Astrocyte (in vitro differentiated cells and primary cell): ENCODE measurements around the gene MIA3. TPM values are rescaled to one million over a fixed set of nuclear protein-coding genes. Genes with fewer than 3 reads are reported as not detected.
"Not testable (repeated sequence)": the region's sequence is repeated elsewhere in the genome, so short reads cannot be mapped to it uniquely, and the experiment has no call there.

ENCODE experiments used
- DNase-seq: peaks from one replicate; pipeline ENCODE4 v3.0.0-alpha.2; 2010; ENCODE audit warnings: low read depth
- FAIRE-seq: peaks from 2 replicates; lab custom pipeline; 2011; peaks lifted over from hg19 to GRCh38; lab: Jason Lieb, UNC
- H2AFZ ChIP-seq: 2 replicates; pipeline ENCODE4 v1.6.0; 2012; ENCODE audit warnings: low read depth, low read length, inconsistent platforms
- H3K27ac ChIP-seq: 2 replicates; pipeline ENCODE4 v1.5.1; 2011; ENCODE audit warnings: low read depth, low read length, inconsistent platforms
- H3K27me3 ChIP-seq: 2 replicates; pipeline ENCODE4 v1.6.0; 2011; ENCODE audit warnings: low read length, inconsistent platforms; ENCODE audit not compliant: insufficient read depth
- H3K36me3 ChIP-seq: 2 replicates; pipeline ENCODE4 v1.5.1; 2011; ENCODE audit warnings: low read length, inconsistent platforms; ENCODE audit not compliant: insufficient read depth
- H3K4me1 ChIP-seq: 2 replicates; pipeline ENCODE4 v1.5.1; 2011; ENCODE audit warnings: low read length, inconsistent platforms; ENCODE audit not compliant: insufficient read depth
- H3K4me2 ChIP-seq: 2 replicates; pipeline ENCODE4 v1.6.0; 2012; ENCODE audit warnings: low read length, inconsistent platforms
- H3K4me3 ChIP-seq: 2 replicates; pipeline ENCODE4 v1.5.1; 2011; ENCODE audit warnings: low read depth, mild to moderate bottlenecking, low read length, inconsistent platforms; ENCODE audit not compliant: insufficient read depth
- H3K79me2 ChIP-seq: 2 replicates; pipeline ENCODE4 v1.6.0; 2012; ENCODE audit warnings: mild to moderate bottlenecking, low read length, inconsistent platforms; ENCODE audit not compliant: insufficient read depth
- H3K9ac ChIP-seq: 2 replicates; pipeline ENCODE4 v1.6.0; 2012; ENCODE audit warnings: mild to moderate bottlenecking, low read length, inconsistent platforms
- H3K9me3 ChIP-seq: 2 replicates; pipeline ENCODE4 v1.5.1; 2012; ENCODE audit warnings: low read depth, mild to moderate bottlenecking, low read length, inconsistent platforms; ENCODE audit not compliant: insufficient read depth
- H4K20me1 ChIP-seq: 2 replicates; pipeline ENCODE4 v1.6.0; 2012; ENCODE audit warnings: low read length, inconsistent platforms; ENCODE audit not compliant: insufficient read depth
- H3K27ac Mint-ChIP-seq: one replicate; pipeline ENCODE4 v1.8.0; 2021; ENCODE audit warnings: mild to moderate bottlenecking, mixed read lengths; ENCODE audit not compliant: unreplicated experiment
- H3K27me3 Mint-ChIP-seq: one replicate; pipeline ENCODE4 v1.8.0; 2021; ENCODE audit warnings: low read depth, mixed read lengths; ENCODE audit not compliant: unreplicated experiment
- H3K36me3 Mint-ChIP-seq: one replicate; pipeline ENCODE4 v1.8.0; 2021; ENCODE audit warnings: low read depth, mixed read lengths; ENCODE audit not compliant: unreplicated experiment
- H3K4me1 Mint-ChIP-seq: one replicate; pipeline ENCODE4 v1.8.0; 2021; ENCODE audit warnings: low read depth, mixed read lengths; ENCODE audit not compliant: unreplicated experiment
- H3K4me3 Mint-ChIP-seq: one replicate; pipeline ENCODE4 v1.8.0; 2021; ENCODE audit warnings: mild to moderate bottlenecking, moderate library complexity, mixed read lengths; ENCODE audit not compliant: unreplicated experiment
- H3K9me3 Mint-ChIP-seq: one replicate; pipeline ENCODE4 v1.8.0; 2021; ENCODE audit warnings: mild to moderate bottlenecking, mixed read lengths; ENCODE audit not compliant: unreplicated experiment
- CTCF ChIP-seq: IDR thresholded peaks from 2 replicates; pipeline ENCODE4 v1.5.1; 2011; ENCODE audit warnings: low read depth, mild to moderate bottlenecking, inconsistent platforms, low read length, moderate library complexity; ENCODE audit not compliant: insufficient read depth
- EZH2 ChIP-seq: IDR thresholded peaks from 2 replicates; pipeline ENCODE4 v1.6.1; 2012; ENCODE audit warnings: mild to moderate bottlenecking, low read length, inconsistent platforms; ENCODE audit not compliant: insufficient read depth
- total RNA-seq: library from RNA; stranded (reverse); gene quantifications from 2 replicates; pipeline ENCODE4 v1.2.1, GENCODE V29; 2021

MIA3 gene
- total RNA-seq, 1 donor from 2014 or later, result 63.5 TPM

GRCh38 chr1:222669107-222669506, 51.2 kb downstream of the MIA3 start:
- not testable (repeated sequence) for H3K27ac Mint-ChIP-seq, H3K4me1 ChIP-seq, H3K4me2 ChIP-seq, H3K9me3 ChIP-seq, DNase-seq, H3K79me2 ChIP-seq, H3K4me3 Mint-ChIP-seq, H3K4me1 Mint-ChIP-seq, H3K9me3 Mint-ChIP-seq, H3K9ac ChIP-seq, H2AFZ ChIP-seq, H3K27me3 Mint-ChIP-seq, H3K4me3 ChIP-seq, H3K27me3 ChIP-seq, H3K27ac ChIP-seq, H4K20me1 ChIP-seq, FAIRE-seq
- H3K36me3 Mint-ChIP-seq, result peaks cover 12% of the 10 kb centered on the region
- H3K36me3 ChIP-seq, result peaks cover 52% of the 10 kb centered on the region

- DNase-seq (no peak), FAIRE-seq (no peak)
- TF ChIP-seq EZH2, result no peak
- no peak for TF ChIP-seq CTCF
- H3K4me1 ChIP-seq, result no peaks in the 10 kb centered on the region
- no peak overlapping the region for H3K9ac ChIP-seq
- no peaks in the 10 kb centered on the region for H3K27me3 ChIP-seq
- H3K36me3 ChIP-seq, result peaks cover 45% of the 10 kb centered on the region
- H3K27ac ChIP-seq, result no peak overlapping the region
- Mint-ChIP-seq H3K4me1 (no peaks in the 10 kb centered on the region), H3K36me3 (peaks cover 13% of the 10 kb centered on the region), H3K27me3 (no peaks in the 10 kb centered on the region), H3K9me3 (no peaks in the 10 kb centered on the region), H3K27ac (no peak overlapping the region), H3K4me3 (no peak overlapping the region)
- H2AFZ ChIP-seq, result no peak overlapping the region
- peaks cover 4% of the 10 kb centered on the region for H4K20me1 ChIP-seq
- no peaks in the 10 kb centered on the region for H3K9me3 ChIP-seq
- H3K4me3 ChIP-seq, result no peak overlapping the region
- H3K79me2 ChIP-seq, result no peaks in the 10 kb centered on the region
- H3K4me2 ChIP-seq, result no peak overlapping the region
Observed at GRCh38 chr1:222670110-222670509, 52.2 kb downstream of the MIA3 start.

GRCh38 chr1:222680080-222680479, 62.2 kb downstream of the MIA3 start:
- H3K4me3 ChIP-seq, result no peak overlapping the region
- no peaks in the 10 kb centered on the region for H3K9me3 ChIP-seq
- no peaks in the 10 kb centered on the region for H3K27me3 Mint-ChIP-seq
- H3K79me2 ChIP-seq, result no peaks in the 10 kb centered on the region
- H2AFZ ChIP-seq, result no peak overlapping the region
- no peaks in the 10 kb centered on the region for H3K4me1 Mint-ChIP-seq
- H3K36me3 ChIP-seq, result peaks cover 20% of the 10 kb centered on the region
- no peak overlapping the region for H3K9ac ChIP-seq
- no peaks in the 10 kb centered on the region for H3K4me1 ChIP-seq
- no peaks in the 10 kb centered on the region for H4K20me1 ChIP-seq
- H3K4me2 ChIP-seq, result no peak overlapping the region
- TF ChIP-seq CTCF (no peak), EZH2 (no peak)
- H3K27ac ChIP-seq, result no peak overlapping the region
- H3K9me3 Mint-ChIP-seq, result no peaks in the 10 kb centered on the region
- H3K27ac Mint-ChIP-seq, result no peak overlapping the region
- no peak for FAIRE-seq
- no peaks in the 10 kb centered on the region for H3K27me3 ChIP-seq
- no peaks in the 10 kb centered on the region for H3K36me3 Mint-ChIP-seq
- DNase-seq, result no peak
- no peak overlapping the region for H3K4me3 Mint-ChIP-seq
